Measurements from ENCODE around the gene CCDC102A. TPM values are rescaled to one million over a fixed set of nuclear protein-coding genes. Genes with fewer than 3 reads are reported as not detected.
A peak's percentile ranks its signal among the peaks of the same experiment; 100 is the strongest.

Gene CCDC102A
- total RNA-seq, 1 experiment from 2014 or later: 4.5 TPM

DNA sequence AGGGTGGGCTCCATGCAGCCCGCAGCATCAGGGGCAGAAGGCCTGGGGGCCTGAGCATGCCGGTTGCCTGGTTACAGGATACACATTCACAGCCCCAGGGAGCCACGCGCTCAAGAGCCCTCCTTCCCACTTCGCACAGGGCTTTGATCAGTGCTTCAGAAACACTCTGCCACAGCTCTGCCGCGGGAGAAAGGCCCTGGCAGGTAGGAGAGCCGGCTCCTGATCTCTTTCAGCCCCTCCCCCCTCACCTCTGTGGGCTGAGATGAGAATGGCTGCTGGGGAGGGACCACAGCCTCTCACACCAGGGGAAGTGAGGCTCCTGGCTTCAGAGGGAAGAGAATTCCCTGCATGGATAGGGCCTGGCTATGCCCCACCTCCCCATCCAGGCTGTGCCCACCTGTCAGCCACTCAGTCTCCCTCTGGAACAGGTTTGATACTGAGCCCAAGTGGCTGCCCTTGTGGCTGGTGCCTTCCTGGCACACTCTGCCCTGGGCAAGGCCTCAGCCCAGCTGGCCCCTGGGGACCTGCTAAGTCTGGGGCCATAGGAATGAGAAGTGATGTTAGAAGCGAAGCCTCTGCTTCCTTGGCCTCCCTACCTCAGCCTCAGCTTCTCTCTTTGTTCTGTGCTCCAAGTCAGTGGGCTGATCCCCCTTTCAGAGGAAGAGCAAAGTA, 58.7 kb downstream of the CCDC102A start:
- peaks cover 0 to 6% of the 10 kb centered on the region in 2 experiments; a peak in 1 of 4 replicates for H3K36me3 ChIP-seq (ENCODE audit: control insufficient read depth in 1 of 2, insufficient read depth in 2 of 2, low read length in 2 of 2)
- DNase-seq (ENCODE audit: low read depth, low spot score): no peak
- no peak overlapping the region for H3K9ac ChIP-seq (ENCODE audit: low read length)
- no peak for ATAC-seq
- intact Hi-C loops (cut with micrococcal nuclease): no loop called here
- 0 out of 2 replicates have a peak overlapping the region, but pooled peaks have one; percentile 14 for H3K27ac ChIP-seq (ENCODE audit: low read depth, low read length)
- ChIA-PET CTCF (no interaction called here), POLR2A (no interaction called here), RAD21 (ENCODE audit: low non-redundant PET in 1 of 2, low total read pairs in 2 of 2, uncharacterized antibody in 2 of 2, unreplicated experiment in 2 of 2) (no interaction called here)
- no peaks in the 10 kb centered on the region for H3K9me3 ChIP-seq (ENCODE audit: control insufficient read depth in 1 of 2, insufficient read depth in 1 of 2, low read depth in 1 of 2, low read length in 2 of 2)
- no peaks in the 10 kb centered on the region for H3K9me2 ChIP-seq (ENCODE audit: insufficient read depth)
- peaks cover 19 to 31% of the 10 kb centered on the region in 2 experiments; a peak in 3 of 4 replicates for H3K4me1 ChIP-seq (ENCODE audit: control insufficient read depth in 1 of 2, insufficient read depth in 2 of 2, low read length in 2 of 2)
- no peaks in the 10 kb centered on the region for H3K27me3 ChIP-seq (ENCODE audit: insufficient read depth, low read length)
- BruUV-seq (replicated peaks): no TSS peak
- H2AFZ ChIP-seq (ENCODE audit: low read depth, low read length, poor library complexity, severe bottlenecking): no peak overlapping the region
- no peak overlapping the region for H3K4me3 ChIP-seq (replicated peaks in 1 of 2; ENCODE audit: low read depth in 1 of 2, low read length in 2 of 2)
- TF ChIP-seq SIN3A (IDR thresholded peaks at IDR 0.05; ENCODE audit: low read depth) (no peak), ZFX (IDR thresholded peaks at IDR 0.05) (no peak), FOSL1 (IDR thresholded peaks at IDR 0.05; ENCODE audit: low read depth) (no peak)
- no peaks in the 10 kb centered on the region for H4K20me1 ChIP-seq (ENCODE audit: insufficient read depth)
- no peaks in the 10 kb centered on the region for H3K79me2 ChIP-seq (ENCODE audit: insufficient read depth, low read length)
- no peak overlapping the region for H3K4me2 ChIP-seq (ENCODE audit: low read length)

GRCh38 chr16:57476546-57477410, 59.6 kb downstream of the CCDC102A start:
- POLR2A ChIA-PET: interaction anchor here (0.6 kb wide), 1 partner anchor 247 kb away, joined by 3 read pairs; no protein-coding TSS in a partner anchor
- Histone ChIP-seq H3K4me1 (ENCODE audit: control insufficient read depth in 1 of 2, insufficient read depth in 2 of 2, low read length in 2 of 2) (peaks cover 19 to 31% of the 10 kb centered on the region in 2 experiments; a peak in 3 of 4 replicates), H3K9me3 (ENCODE audit: control insufficient read depth in 1 of 2, insufficient read depth in 1 of 2, low read depth in 1 of 2, low read length in 2 of 2) (no peaks in the 10 kb centered on the region), H3K27me3 (ENCODE audit: insufficient read depth, low read length) (no peaks in the 10 kb centered on the region), H3K4me3 (replicated peaks in 1 of 2; ENCODE audit: low read depth in 1 of 2, low read length in 2 of 2) (no peak overlapping the region), H3K4me2 (ENCODE audit: low read length) (0 out of 2 replicates have a peak overlapping the region, but pooled peaks have one; percentile 48), H3K27ac (ENCODE audit: low read depth, low read length) (peak overlapping the region; percentile 14; the same call in 1 of the 2 replicates), H4K20me1 (ENCODE audit: insufficient read depth) (no peaks in the 10 kb centered on the region), H3K9ac (ENCODE audit: low read length) (no peak overlapping the region; the same call in 1 of the 2 replicates), H3K9me2 (ENCODE audit: insufficient read depth) (no peaks in the 10 kb centered on the region), H2AFZ (ENCODE audit: low read depth, low read length, poor library complexity, severe bottlenecking) (no peak overlapping the region), H3K79me2 (ENCODE audit: insufficient read depth, low read length) (no peaks in the 10 kb centered on the region), H3K36me3 (ENCODE audit: control insufficient read depth in 1 of 2, insufficient read depth in 2 of 2, low read length in 2 of 2) (peaks cover 0 to 10% of the 10 kb centered on the region in 2 experiments; a peak in 2 of 4 replicates)
- RAD21 ChIA-PET (ENCODE audit: low non-redundant PET in 1 of 2, low total read pairs in 2 of 2, uncharacterized antibody in 2 of 2, unreplicated experiment in 2 of 2): no interaction called here
- DNase-seq (ENCODE audit: low read depth, low spot score) (no peak), ATAC-seq (no peak)
- CTCF ChIA-PET: interaction anchor here (1.6 kb wide), 1 partner anchor 15 kb away, joined by 10 read pairs; the partner anchor contains the start of gene POLR2C
- intact Hi-C loops (cut with micrococcal nuclease): loop anchor here (1.0 kb wide), 1 partner anchor 43 kb away; no protein-coding TSS in a partner anchor
- TF ChIP-seq POLR2A (IDR thresholded peaks at IDR 0.05; ENCODE audit: borderline replicate concordance, extremely low read depth, insufficient read depth, insufficient read length): no peak
- TF ChIP-seq, protein P1, sequence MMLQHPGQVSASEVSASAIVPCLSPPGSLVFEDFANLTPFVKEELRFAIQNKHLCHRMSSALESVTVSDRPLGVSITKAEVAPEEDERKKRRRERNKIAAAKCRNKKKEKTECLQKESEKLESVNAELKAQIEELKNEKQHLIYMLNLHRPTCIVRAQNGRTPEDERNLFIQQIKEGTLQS (IDR thresholded peaks at IDR 0.05): no peak
- no peak for TF ChIP-seq SP1 (IDR thresholded peaks at IDR 0.05; ENCODE audit: low read depth)
- no peak for TF ChIP-seq EZH2 (IDR thresholded peaks at IDR 0.05)
- no peak for TF ChIP-seq YY1 (IDR thresholded peaks at IDR 0.05; ENCODE audit: extremely low read depth, insufficient replicate concordance, low read depth, low read length)
- TF ChIP-seq ELF1 (IDR thresholded peaks at IDR 0.05; ENCODE audit: borderline replicate concordance, low read depth): no peak
- no peak for TF ChIP-seq REST (IDR thresholded peaks at IDR 0.05; ENCODE audit: low read depth)
- no peak for TF ChIP-seq SRF (IDR thresholded peaks at IDR 0.05; ENCODE audit: low read depth)
- no peak for TF ChIP-seq ZFX (IDR thresholded peaks at IDR 0.05)
- no TSS peak for BruUV-seq (replicated peaks)

Measured in HCT116 (cell line).